Sciatic nerve (tissue), 2 donors: ENCODE results near the gene PKD1L1. TPM values are rescaled to one million over a fixed set of nuclear protein-coding genes. Genes with fewer than 3 reads are reported as not detected.
"Not testable (repeated sequence)": the region's sequence is repeated elsewhere in the genome, so short reads cannot be mapped to it uniquely, and the experiment has no call there.

Experiments
- ATAC-seq: fragments of 200-7000 bp; cut with Tn5 transposase; one replicate; pipeline ENCODE4 v1.9.1; 2020; ENCODE audit warnings: mild to moderate bottlenecking, moderate library complexity
- DNase-seq: peaks from one replicate; pipeline ENCODE4 v3.0.0-alpha.2; 2020; ENCODE audit warnings: low spot score
- intact Hi-C: fragments of 100-400 bp; cut with DNase I; formaldehyde crosslinking; loops from one replicate; pipeline ENCODE4 v1.14.2; 2022
- total RNA-seq: library from RNA; stranded (reverse); fragmentation: NEBNext Ultra II Directional; extraction: Animal tissue kit (Norgen Biotek cat#: 25700); gene quantifications from one replicate; pipeline ENCODE4 v1.2.1, GENCODE V29; 2021
- donor health status: DM: no; HTN: no; CAD: no.
- donor health status: DM: no; HTN: no; CAD: no.

PKD1L1 gene
- 1.5 TPM for total RNA-seq

GRCh38 chr7:47948141-47948790, at the start of gene PKD1L1:
PKD1L1 (minus strand) TSS chr7:47948466; CDS start chr7:47948440, 26 bp downstream.
- intact Hi-C loops, result loop anchor here (10.0 kb wide), 1 partner anchor 157 kb away; no protein-coding TSS in a partner anchor
- ATAC-seq (no peak), DNase-seq (no peak)

- ATAC-seq, result no peak
- intact Hi-C loops, result loop anchor here (5.0 kb wide), 1 partner anchor 120 kb away; no protein-coding TSS in a partner anchor
- DNase-seq, result no peak
These were observed 44.2 kb upstream of the PKD1L1 start for GRCh38 chr7:47992446-47992845.

GRCh38 chr7:47991741-47992311, 43.6 kb upstream of the PKD1L1 start:
- intact Hi-C loops, result loop anchor here (5.0 kb wide), 1 partner anchor 120 kb away; no protein-coding TSS in a partner anchor
- ATAC-seq (peak; percentile 99), DNase-seq (peak; percentile 90)

GRCh38 chr7:47991270-47991669, 43.0 kb upstream of the PKD1L1 start:
- intact Hi-C loops, result loop anchor here (5.0 kb wide), 1 partner anchor 121 kb away; no protein-coding TSS in a partner anchor
- ATAC-seq (no peak), DNase-seq (no peak)

GRCh38 chr7:47990592-47990991, 42.3 kb upstream of the PKD1L1 start:
- no peak for DNase-seq
- intact Hi-C loops, result loop anchor here (5.0 kb wide), 1 partner anchor 122 kb away; no protein-coding TSS in a partner anchor
- no peak for ATAC-seq

- not testable (repeated sequence) for ATAC-seq
These were observed 41.5 kb upstream of the PKD1L1 start for GRCh38 chr7:47989607-47990400.

GRCh38 chr7:47988496-47989386, 40.5 kb upstream of the PKD1L1 start:
- intact Hi-C loops, result no loop called here
- ATAC-seq (no peak), DNase-seq (no peak)

More at GRCh38 chr7:47989607-47990400, 41.5 kb upstream of the PKD1L1 start:
- intact Hi-C loops, result loop anchor here (5.0 kb wide), 1 partner anchor 122 kb away; no protein-coding TSS in a partner anchor
- DNase-seq, result not testable (repeated sequence)

- intact Hi-C loops, result no loop called here
- ATAC-seq (no peak), DNase-seq (no peak)
These were observed 34.3 kb upstream of the PKD1L1 start for GRCh38 chr7:47982610-47983009.

- DNase-seq, ATAC-seq, intact Hi-C loops: not testable (repeated sequence)
These were observed 32.4 kb upstream of the PKD1L1 start for GRCh38 chr7:47980648-47981047.

- DNase-seq, result no peak
- intact Hi-C loops, result loop anchor here (10.0 kb wide), 1 partner anchor 715 kb away; no protein-coding TSS in a partner anchor
- ATAC-seq, result no peak
These were observed 31.5 kb upstream of the PKD1L1 start for GRCh38 chr7:47979832-47980181.

- ATAC-seq, result peak; percentile 99
- peak; percentile 94 for DNase-seq
- intact Hi-C loops, result loop anchor here (10.0 kb wide), 1 partner anchor 714 kb away; no protein-coding TSS in a partner anchor
These were observed 31.0 kb upstream of the PKD1L1 start, which contains the start of gene HUS1 for GRCh38 chr7:47979145-47979831. HUS1 (minus strand) TSS chr7:47979615; CDS start chr7:47979519, 96 bp downstream.

GRCh38 chr7:47978790-47979144, 30.5 kb upstream of the PKD1L1 start:
- no peak for DNase-seq
- intact Hi-C loops, result loop anchor here (10.0 kb wide), 1 partner anchor 714 kb away; no protein-coding TSS in a partner anchor
- no peak for ATAC-seq

- intact Hi-C loops, result loop anchor here (10.0 kb wide), 1 partner anchor 709 kb away; no protein-coding TSS in a partner anchor
These were observed 25.5 kb upstream of the PKD1L1 start for GRCh38 chr7:47973739-47974138.

GRCh38 chr7:47970761-47971160, 22.5 kb upstream of the PKD1L1 start:
- intact Hi-C loops, result loop anchor here (10.0 kb wide), 1 partner anchor 706 kb away; no protein-coding TSS in a partner anchor
- DNase-seq (no peak), ATAC-seq (no peak)

More at GRCh38 chr7:47973739-47974138, 25.5 kb upstream of the PKD1L1 start:
- ATAC-seq (no peak), DNase-seq (no peak)

- DNase-seq (peak; percentile 71), ATAC-seq (peak; percentile 58)
- intact Hi-C loops, result no loop called here
These were observed 20.8 kb upstream of the PKD1L1 start for GRCh38 chr7:47968847-47969774.

GRCh38 chr7:47967708-47968107, 19.4 kb upstream of the PKD1L1 start:
- DNase-seq (no peak), ATAC-seq (no peak)
- intact Hi-C loops, result no loop called here

- intact Hi-C loops, result no loop called here
- DNase-seq (no peak), ATAC-seq (no peak)
These were observed 18.9 kb upstream of the PKD1L1 start for GRCh38 chr7:47967123-47967522.
